Astrocyte of the spinal cord (primary cell): ENCODE measurements around the gene TPX2.
A peak's percentile ranks its signal among the peaks of the same experiment; 100 is the strongest.

Source experiments
- DNase-seq: peaks from one replicate; pipeline ENCODE4 v3.0.0; 2011; ENCODE audit warnings: low read depth, low spot score
- H3K4me3 ChIP-seq: 2 replicates; pipeline ENCODE4 v1.5.1; 2011; ENCODE audit warnings: low read depth, mild to moderate bottlenecking, low read length, moderate library complexity
- CTCF ChIP-seq: IDR thresholded peaks from 2 replicates; pipeline ENCODE4 v1.5.1; 2012; ENCODE audit warnings: low read depth, mild to moderate bottlenecking, low read length, inconsistent platforms
- in situ Hi-C: cut with HindIII; loops from 2 replicates; pipeline ENCODE4 v1.10.0; 2017; ENCODE audit warnings: low sequenced_read_pairs

Gene TPX2

GRCh38 chr20:31718952-31719643 lies 20.0 kb upstream of the TPX2 start:
- no peak for DNase-seq
- peak overlapping the region; percentile 82 for H3K4me3 ChIP-seq
- TF ChIP-seq CTCF = no peak
- in situ Hi-C loops = no loop called here

- in situ Hi-C loops = no loop called here
- H3K4me3 ChIP-seq = peak overlapping the region; percentile 82
- TF ChIP-seq CTCF = no peak
- DNase-seq = no peak
These were observed 19.2 kb upstream of the TPX2 start for GRCh38 chr20:31719644-31720485.

GRCh38 chr20:31720486-31721407 lies 18.3 kb upstream of the TPX2 start:
- TF ChIP-seq CTCF = no peak
- DNase-seq = no peak
- H3K4me3 ChIP-seq = peak overlapping the region; percentile 82
- in situ Hi-C loops = no loop called here

- DNase-seq = no peak
- TF ChIP-seq CTCF = no peak
- in situ Hi-C loops = no loop called here
- H3K4me3 ChIP-seq = peak overlapping the region; percentile 82
These were observed 17.5 kb upstream of the TPX2 start for GRCh38 chr20:31721408-31722256.

- H3K4me3 ChIP-seq = peak within 1 kb of the TSS; percentile 82
- peak; percentile 88 for DNase-seq
- peak; percentile 84 for TF ChIP-seq CTCF
- in situ Hi-C loops = no loop called here
These were observed 16.6 kb upstream of the TPX2 start, which contains the start of gene BCL2L1 for GRCh38 chr20:31722257-31723068. Gene BCL2L1, minus strand, starts transcription at chr20:31722868. Its CDS starts 650 bp downstream, at chr20:31722218.
